PC-9 (cell line): ENCODE data around the gene GAK.

Experiments
- EZH2 ChIP-seq: fragments of 200-600 bp; sonication (generic); IDR thresholded peaks from 2 replicates; pipeline ENCODE4 v1.8.0; 2017; ENCODE audit warnings: antibody characterized with exemption, low read depth
- TF ChIP-seq, protein P1 (sequence below): fragments of 200-600 bp; sonication (generic); conservative IDR thresholded peaks from 2 replicates; pipeline ENCODE4 v1.6.1; 2017; ENCODE audit warnings: mixed run types, antibody characterized with exemption, mild to moderate bottlenecking, moderate library complexity

DNA sequence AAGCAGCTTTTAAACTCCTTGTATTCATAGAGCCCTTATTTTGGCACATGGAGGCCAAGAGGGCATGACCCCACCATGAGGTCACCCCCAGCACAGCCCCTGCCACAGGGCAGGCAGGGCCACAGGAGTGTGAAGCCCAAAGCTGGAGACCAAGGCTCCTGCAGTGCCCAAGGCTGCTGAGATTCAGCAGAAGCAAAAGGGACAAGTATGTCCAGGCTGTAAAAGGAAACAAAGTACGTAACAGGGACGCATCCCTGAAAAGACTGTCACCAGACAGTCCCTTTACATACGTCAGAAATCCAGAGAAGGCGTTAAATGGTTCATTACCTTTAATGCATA, 18.9 kb downstream of the GAK start:
- no peak for TF ChIP-seq EZH2
- TF ChIP-seq, protein P1, sequence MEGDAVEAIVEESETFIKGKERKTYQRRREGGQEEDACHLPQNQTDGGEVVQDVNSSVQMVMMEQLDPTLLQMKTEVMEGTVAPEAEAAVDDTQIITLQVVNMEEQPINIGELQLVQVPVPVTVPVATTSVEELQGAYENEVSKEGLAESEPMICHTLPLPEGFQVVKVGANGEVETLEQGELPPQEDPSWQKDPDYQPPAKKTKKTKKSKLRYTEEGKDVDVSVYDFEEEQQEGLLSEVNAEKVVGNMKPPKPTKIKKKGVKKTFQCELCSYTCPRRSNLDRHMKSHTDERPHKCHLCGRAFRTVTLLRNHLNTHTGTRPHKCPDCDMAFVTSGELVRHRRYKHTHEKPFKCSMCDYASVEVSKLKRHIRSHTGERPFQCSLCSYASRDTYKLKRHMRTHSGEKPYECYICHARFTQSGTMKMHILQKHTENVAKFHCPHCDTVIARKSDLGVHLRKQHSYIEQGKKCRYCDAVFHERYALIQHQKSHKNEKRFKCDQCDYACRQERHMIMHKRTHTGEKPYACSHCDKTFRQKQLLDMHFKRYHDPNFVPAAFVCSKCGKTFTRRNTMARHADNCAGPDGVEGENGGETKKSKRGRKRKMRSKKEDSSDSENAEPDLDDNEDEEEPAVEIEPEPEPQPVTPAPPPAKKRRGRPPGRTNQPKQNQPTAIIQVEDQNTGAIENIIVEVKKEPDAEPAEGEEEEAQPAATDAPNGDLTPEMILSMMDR = no peak
